LNCAP (cell line): Measurements from ENCODE around the gene ATP5F1B.

Experiments
- CTCF ChIP-seq: fragments of 450-650 bp; IDR thresholded peaks from 2 replicates; pipeline ENCODE4 v1.5.1; 2017; ENCODE audit warnings: mild to moderate bottlenecking

The ATP5F1B gene

DNA sequence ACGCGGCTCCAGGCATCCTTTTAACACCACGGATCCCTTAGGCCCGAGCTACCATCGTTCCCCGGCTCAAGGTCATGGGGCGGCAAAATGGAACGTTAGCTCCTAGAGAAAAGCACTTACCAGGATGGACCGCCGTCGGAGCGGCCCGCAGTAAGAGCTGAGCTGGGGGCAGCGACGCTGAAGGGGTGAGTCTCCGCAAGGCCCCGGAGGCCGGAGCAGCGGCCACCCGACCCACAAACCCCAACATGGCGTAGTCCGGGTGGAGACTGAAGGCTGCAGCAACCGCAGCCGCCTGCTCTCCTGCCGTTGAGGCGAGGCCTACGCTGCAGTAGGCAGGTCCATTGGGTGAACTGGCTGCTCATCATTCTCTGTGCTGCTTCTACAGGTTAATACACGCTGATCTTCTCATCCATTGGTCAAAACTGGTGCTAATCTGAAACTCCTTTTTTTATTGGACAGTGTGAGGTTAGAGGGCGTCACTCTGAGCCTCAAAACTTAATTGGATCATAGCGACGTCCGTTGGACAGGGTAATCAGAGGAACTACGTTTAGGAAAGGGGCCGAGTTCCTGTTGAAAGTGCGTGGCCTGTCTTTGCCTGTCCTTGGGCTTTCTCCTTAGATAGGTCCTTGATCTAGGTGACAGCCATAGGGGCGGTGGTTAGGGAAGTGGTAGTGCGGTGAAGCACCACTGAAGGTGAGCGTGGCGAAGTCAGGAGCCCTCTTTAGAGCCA is at the start of gene ATP5F1B:
TSS of gene ATP5F1B (minus strand) at position 268 of the 730 bp plus-strand sequence. CDS start at position 247, 21 bp downstream.
- no peak for TF ChIP-seq CTCF

DNA sequence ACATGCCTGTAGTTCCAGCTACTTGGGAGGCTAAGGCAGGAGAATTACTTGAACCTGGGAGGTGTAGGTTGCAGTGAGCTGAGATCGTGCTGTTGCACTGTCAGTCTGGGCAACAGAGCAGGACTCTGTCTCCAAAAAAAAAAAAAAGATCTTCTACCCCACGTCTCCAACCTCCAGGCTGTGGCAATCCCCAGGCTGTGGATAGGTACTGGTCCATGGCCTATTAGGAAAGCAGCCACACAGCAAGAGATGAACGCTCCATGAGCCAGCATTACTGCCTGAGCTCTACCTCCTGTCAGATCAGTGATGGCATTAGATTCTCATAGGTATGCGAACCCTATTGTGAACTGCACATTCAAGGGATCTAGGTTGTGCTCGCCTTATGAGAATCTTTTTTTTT is 48.4 kb upstream of the ATP5F1B start:
- no peak for TF ChIP-seq CTCF

DNA sequence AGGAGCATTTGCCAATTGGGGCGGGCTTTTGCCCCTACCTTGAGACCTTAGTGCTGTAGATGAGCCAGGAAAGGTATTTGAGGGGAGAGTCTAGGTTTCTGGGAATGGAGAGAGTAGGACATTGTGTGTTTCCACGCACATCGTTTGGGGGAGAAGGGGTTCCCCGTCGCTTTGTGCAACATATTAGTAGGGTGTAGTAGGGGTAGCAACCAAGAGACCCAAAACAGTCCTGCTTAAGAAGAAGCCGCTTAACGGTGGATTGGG is 43.0 kb upstream of the ATP5F1B start:
- no peak for TF ChIP-seq CTCF

DNA sequence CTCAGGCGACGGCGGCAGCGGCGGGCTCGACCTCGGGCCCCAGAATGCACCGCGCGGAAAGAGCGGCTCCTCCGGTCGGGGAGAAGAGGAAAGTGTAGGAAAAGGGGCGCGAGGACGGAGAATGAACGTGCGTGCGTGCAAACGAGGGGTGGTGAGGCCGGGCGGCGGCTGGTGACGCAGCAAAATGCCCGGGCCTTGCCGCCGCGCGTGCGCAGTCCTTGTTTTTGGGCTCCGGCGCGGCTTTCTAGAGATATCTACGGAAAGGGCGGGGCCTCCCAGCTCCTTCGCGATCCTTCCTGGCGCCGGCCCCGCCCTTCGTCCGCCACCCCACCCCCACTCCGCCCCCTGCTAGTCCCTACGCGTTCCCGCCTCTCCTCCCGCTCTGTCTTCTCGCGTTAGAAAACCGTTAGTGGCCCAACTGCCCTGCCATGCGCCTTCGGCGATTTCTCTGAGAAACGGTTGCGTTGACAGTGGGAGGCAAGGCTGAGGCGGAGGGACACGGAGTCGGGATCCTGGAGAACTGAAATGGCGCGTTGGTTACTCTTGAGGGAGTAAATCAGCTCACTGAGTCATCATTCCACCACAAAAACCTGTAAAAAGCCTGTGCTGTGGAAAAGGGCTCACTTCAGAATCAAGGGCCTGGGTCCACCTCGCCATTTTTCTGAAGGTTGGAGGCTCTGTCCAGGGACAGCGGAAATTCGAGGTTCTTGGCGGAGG is 42.5 kb upstream of the ATP5F1B start, which contains the start of gene PTGES3:
TSS of gene PTGES3 (minus strand) at position 156 of the 717 bp plus-strand sequence. CDS start 285 bp downstream, outside the sequence.
- TF ChIP-seq CTCF, result no peak

DNA sequence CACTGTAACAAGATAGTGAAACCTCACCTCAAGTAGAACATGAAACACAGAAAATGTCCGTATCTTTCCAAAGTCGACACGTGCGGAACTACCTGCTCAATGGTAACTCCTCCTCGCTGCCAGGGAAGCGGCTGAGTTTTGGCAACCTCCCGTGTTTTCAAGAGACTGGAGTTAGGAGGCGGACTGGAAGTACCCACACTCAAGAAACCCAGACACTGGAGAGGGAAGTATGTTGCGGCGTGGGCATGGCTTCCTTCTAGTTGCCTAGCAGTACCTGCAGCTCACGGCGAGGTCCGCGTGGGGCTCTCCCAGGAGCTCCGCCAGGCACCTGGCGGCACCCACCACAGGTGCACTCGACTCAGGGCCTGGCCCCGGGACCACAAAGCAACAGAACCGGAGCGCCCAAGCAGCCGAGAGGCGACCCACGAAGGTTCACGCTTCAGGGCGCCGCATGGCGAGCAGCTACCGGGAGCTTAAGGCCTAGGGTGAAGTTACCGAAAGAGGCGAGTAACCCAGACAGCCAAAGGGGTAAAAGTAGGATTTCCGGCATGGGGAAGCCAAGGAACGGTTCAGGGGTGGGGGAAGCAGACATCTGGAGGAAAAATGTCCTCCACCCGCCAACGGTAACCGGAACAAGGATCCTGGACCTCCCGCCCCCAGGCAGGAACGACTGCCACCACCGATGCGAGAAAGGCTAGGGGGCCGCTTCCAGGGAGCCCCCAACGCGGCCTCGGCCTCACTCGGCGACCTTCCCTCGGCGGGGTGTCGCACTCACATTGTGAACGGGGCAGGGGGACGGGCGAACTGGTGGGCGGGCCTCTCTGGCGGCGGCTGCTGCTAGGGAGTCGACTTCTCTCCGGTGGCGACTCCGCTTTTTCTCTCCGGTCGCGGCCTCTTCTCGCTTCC is 41.7 kb upstream of the ATP5F1B start:
- TF ChIP-seq CTCF, result no peak

- no peak for TF ChIP-seq CTCF
Measured at GRCh38 chr12:56684745-56685359, 39.1 kb upstream of the ATP5F1B start.

GRCh38 chr12:56682323-56682722 is 36.5 kb upstream of the ATP5F1B start:
- TF ChIP-seq CTCF, result no peak
